Endodermal cell (in vitro differentiated cells): ENCODE data around the gene FARP2. TPM values are rescaled to one million over a fixed set of nuclear protein-coding genes. Genes with fewer than 3 reads are reported as not detected.
"Not testable (repeated sequence)": the region's sequence is repeated elsewhere in the genome, so short reads cannot be mapped to it uniquely, and the experiment has no call there.

Experiments
- DNase-seq: peaks from one replicate; pipeline ENCODE4 v3.0.0-alpha.2; 2017
- H3K27ac ChIP-seq: 2 replicates; pipeline ENCODE4 v1.5.1; 2013; ENCODE audit warnings: mild to moderate bottlenecking, low read depth, low read length, moderate library complexity
- H3K27me3 ChIP-seq: 2 replicates; pipeline ENCODE4 v1.6.1; 2013; ENCODE audit warnings: mild to moderate bottlenecking, low read length, moderate library complexity; ENCODE audit not compliant: insufficient read depth, control insufficient read depth, poor library complexity, severe bottlenecking
- H3K36me3 ChIP-seq: 2 replicates; pipeline ENCODE4 v1.7.0; 2013; ENCODE audit warnings: mild to moderate bottlenecking, low read length, moderate library complexity; ENCODE audit not compliant: control insufficient read depth, insufficient read depth
- H3K4me1 ChIP-seq: one replicate; pipeline ENCODE4 v1.7.0; 2013; ENCODE audit warnings: low read length; ENCODE audit not compliant: control insufficient read depth, insufficient read depth
- H3K4me3 ChIP-seq: 2 replicates; pipeline ENCODE4 v1.5.1; 2013; ENCODE audit warnings: mild to moderate bottlenecking, low read length, moderate library complexity
- H3K9ac ChIP-seq: 2 replicates; pipeline ENCODE4 v1.6.1; 2013; ENCODE audit warnings: mild to moderate bottlenecking, low read length, moderate library complexity; ENCODE audit not compliant: poor library complexity, severe bottlenecking; ENCODE audit errors: extremely low read depth
- H3K9me3 ChIP-seq: 2 replicates; pipeline ENCODE4 v1.6.1; 2013; ENCODE audit warnings: mild to moderate bottlenecking, low read length, moderate library complexity; ENCODE audit not compliant: control insufficient read depth
- H3K27ac Mint-ChIP-seq: 2 replicates; pipeline ENCODE4 v1.8.0; 2020; ENCODE audit warnings: mixed read lengths
- H3K27me3 Mint-ChIP-seq: 2 replicates; pipeline ENCODE4 v1.8.0; 2021; ENCODE audit warnings: mild to moderate bottlenecking, mixed read lengths; ENCODE audit not compliant: insufficient read depth
- H3K36me3 Mint-ChIP-seq: 2 replicates; pipeline ENCODE4 v1.8.0; 2020; ENCODE audit warnings: low read depth, mixed read lengths
- H3K4me1 Mint-ChIP-seq: 2 replicates; pipeline ENCODE4 v1.8.0; 2020; ENCODE audit warnings: mixed read lengths
- H3K4me3 Mint-ChIP-seq: 2 replicates; pipeline ENCODE4 v1.8.0; 2020; ENCODE audit warnings: mild to moderate bottlenecking, moderate library complexity, mixed read lengths
- H3K9me3 Mint-ChIP-seq: 2 replicates; pipeline ENCODE4 v1.8.0; 2020; ENCODE audit warnings: mild to moderate bottlenecking, mixed read lengths
- CTCF ChIP-seq: fragments of 200-600 bp; sonication (generic); conservative IDR thresholded peaks from 2 replicates; pipeline ENCODE4 v1.5.0; 2021; ENCODE audit warnings: antibody characterized with exemption, mild to moderate bottlenecking
- WGBS, 2 experiments: methylation state at CpG; one replicate each; pipeline versions ENCODE4 v1.1.5 to v1.1.7; 2013; ENCODE audit warnings: missing lambda C conversion rate in 2 of 2, mixed read lengths in 1 of 2; ENCODE audit not compliant: insufficient coverage in 1 of 2, insufficient read length in 1 of 2; 5-methylcytosine and 5-hydroxymethylcytosine counted together
- total RNA-seq, 2 donors: library from RNA; stranded (reverse); fragmentation: NEBNext Ultra II Directional in 1 of 2; extraction: Animal tissue kit (Norgen Biotek cat#: 25700) in 1 of 2; gene quantifications; 2 replicates in 1 of 2; 3 replicates in 1 of 2; pipeline ENCODE4 v1.2.1, GENCODE V29; 2021

The FARP2 gene
- total RNA-seq, 2 donors from 2014 or later = 36.4 to 51.4 TPM

- Mint-ChIP-seq H3K9me3 (no peaks in the 10 kb centered on the region), H3K4me3 (no peak overlapping the region), H3K27ac (no peak overlapping the region), H3K36me3 (peaks cover 27% of the 10 kb centered on the region), H3K27me3 (no peaks in the 10 kb centered on the region), H3K4me1 (no peaks in the 10 kb centered on the region)
- DNase-seq = no peak
- peaks cover 39% of the 10 kb centered on the region for H3K36me3 ChIP-seq
- no peak overlapping the region for H3K4me3 ChIP-seq
- no peak overlapping the region for H3K27ac ChIP-seq
- H3K9ac ChIP-seq = no peak overlapping the region
- no peaks in the 10 kb centered on the region for H3K4me1 ChIP-seq
- no peaks in the 10 kb centered on the region for H3K27me3 ChIP-seq
- no peak for TF ChIP-seq CTCF
- no peaks in the 10 kb centered on the region for H3K9me3 ChIP-seq
Observed at GRCh38 chr2:241408849-241409248, 52.8 kb downstream of the FARP2 start.

- 95 to 99% methylated on average over 8 to 9 of the region's 9 CpGs for WGBS, 2 experiments
- DNase-seq = no peak
- no peak for TF ChIP-seq CTCF
- Mint-ChIP-seq H3K36me3 (peaks cover 43% of the 10 kb centered on the region), H3K27ac (no peak overlapping the region), H3K9me3 (no peaks in the 10 kb centered on the region), H3K4me3 (no peak overlapping the region), H3K4me1 (no peaks in the 10 kb centered on the region), H3K27me3 (no peaks in the 10 kb centered on the region)
- peaks cover 45% of the 10 kb centered on the region for H3K36me3 ChIP-seq
- no peak overlapping the region for H3K9ac ChIP-seq
- no peak overlapping the region for H3K4me3 ChIP-seq
- H3K9me3 ChIP-seq = no peaks in the 10 kb centered on the region
- H3K27ac ChIP-seq = no peak overlapping the region
- no peaks in the 10 kb centered on the region for H3K4me1 ChIP-seq
- no peaks in the 10 kb centered on the region for H3K27me3 ChIP-seq
Observed at GRCh38 chr2:241410739-241411176, 54.7 kb downstream of the FARP2 start.

- Mint-ChIP-seq H3K27me3 (no peaks in the 10 kb centered on the region), H3K9me3 (no peaks in the 10 kb centered on the region), H3K4me3 (no peak overlapping the region), H3K4me1 (no peaks in the 10 kb centered on the region), H3K36me3 (peaks cover 47% of the 10 kb centered on the region), H3K27ac (no peak overlapping the region)
- H3K27me3 ChIP-seq = no peaks in the 10 kb centered on the region
- H3K4me1 ChIP-seq = no peaks in the 10 kb centered on the region
- no peak for DNase-seq
- no peak overlapping the region for H3K4me3 ChIP-seq
- H3K27ac ChIP-seq = no peak overlapping the region
- no peak overlapping the region for H3K9ac ChIP-seq
- peaks cover 45% of the 10 kb centered on the region for H3K36me3 ChIP-seq
- WGBS, 2 experiments = 91 to 100% methylated on average over 5 of the region's 5 CpGs
- no peak for TF ChIP-seq CTCF
- H3K9me3 ChIP-seq = no peaks in the 10 kb centered on the region
Observed at GRCh38 chr2:241412144-241412543, 56.1 kb downstream of the FARP2 start.

GRCh38 chr2:241413501-241413900 lies 57.4 kb downstream of the FARP2 start:
- not testable (repeated sequence) for DNase-seq, H3K9me3 Mint-ChIP-seq, H3K27ac Mint-ChIP-seq, H3K27me3 ChIP-seq, H3K4me1 ChIP-seq, H3K4me1 Mint-ChIP-seq, H3K4me3 Mint-ChIP-seq, H3K27me3 Mint-ChIP-seq, H3K9me3 ChIP-seq, H3K4me3 ChIP-seq, H3K9ac ChIP-seq, H3K27ac ChIP-seq
- peaks cover 53% of the 10 kb centered on the region for H3K36me3 Mint-ChIP-seq
- peaks cover 51% of the 10 kb centered on the region for H3K36me3 ChIP-seq
- 90 to 93% methylated on average over 3 to 5 of the region's 5 CpGs for WGBS, 2 experiments
